CMK (cell line): ENCODE measurements around the gene PRKCB.
A peak's percentile ranks its signal among the peaks of the same experiment; 100 is the strongest.

Source experiments
- DNase-seq: peaks from one replicate; pipeline ENCODE4 v3.0.0-alpha.2; 2010; ENCODE audit warnings: low read depth

Gene PRKCB

GRCh38 chr16:23866621-23867020, 30.8 kb downstream of the PRKCB start:
- DNase-seq: no peak

GRCh38 chr16:23867566-23867965, 31.8 kb downstream of the PRKCB start:
- no peak for DNase-seq

DNA sequence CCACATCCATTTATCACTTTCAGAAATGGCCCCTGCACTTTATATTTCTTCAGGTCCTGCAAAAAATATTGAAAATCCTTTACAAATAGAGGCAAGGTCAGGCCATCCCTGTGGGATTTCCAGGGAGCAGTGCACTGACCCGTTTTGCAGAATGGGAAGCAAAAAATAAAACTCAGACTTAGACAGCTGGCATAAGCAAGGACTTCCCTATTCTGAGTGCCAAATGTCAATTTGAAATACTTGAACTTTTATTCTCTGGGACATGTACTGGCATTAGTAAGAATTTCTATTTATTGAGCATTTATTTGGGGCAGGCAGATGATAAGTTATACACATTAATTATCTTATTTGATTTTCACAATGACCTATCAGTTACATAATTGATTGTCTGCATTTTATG, 32.4 kb downstream of the PRKCB start:
- no peak for DNase-seq

- DNase-seq: no peak
Observed at GRCh38 chr16:23869052-23869451, 33.3 kb downstream of the PRKCB start.

DNA sequence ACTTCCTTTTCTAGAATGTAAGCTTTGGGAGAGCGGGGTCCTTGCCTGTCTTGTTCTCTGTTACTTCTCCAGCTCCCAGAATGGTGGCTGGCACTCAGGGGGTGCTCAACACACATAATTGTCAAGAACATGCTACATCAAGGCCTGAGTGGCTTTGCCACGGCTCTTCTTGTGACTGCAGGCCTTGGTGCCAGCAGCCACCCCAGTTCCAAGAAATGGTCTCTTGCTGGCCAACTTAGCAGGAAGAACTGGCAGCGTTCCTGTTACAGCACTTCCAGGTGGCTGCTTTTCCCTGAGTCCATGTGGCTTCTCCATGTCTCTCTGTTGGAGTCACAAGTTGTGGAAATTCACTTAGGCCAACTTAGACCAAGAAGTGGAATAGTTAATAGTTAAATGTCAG, 36.1 kb downstream of the PRKCB start:
- no peak for DNase-seq

GRCh38 chr16:23874613-23875294, 39.0 kb downstream of the PRKCB start:
- no peak for DNase-seq

DNA sequence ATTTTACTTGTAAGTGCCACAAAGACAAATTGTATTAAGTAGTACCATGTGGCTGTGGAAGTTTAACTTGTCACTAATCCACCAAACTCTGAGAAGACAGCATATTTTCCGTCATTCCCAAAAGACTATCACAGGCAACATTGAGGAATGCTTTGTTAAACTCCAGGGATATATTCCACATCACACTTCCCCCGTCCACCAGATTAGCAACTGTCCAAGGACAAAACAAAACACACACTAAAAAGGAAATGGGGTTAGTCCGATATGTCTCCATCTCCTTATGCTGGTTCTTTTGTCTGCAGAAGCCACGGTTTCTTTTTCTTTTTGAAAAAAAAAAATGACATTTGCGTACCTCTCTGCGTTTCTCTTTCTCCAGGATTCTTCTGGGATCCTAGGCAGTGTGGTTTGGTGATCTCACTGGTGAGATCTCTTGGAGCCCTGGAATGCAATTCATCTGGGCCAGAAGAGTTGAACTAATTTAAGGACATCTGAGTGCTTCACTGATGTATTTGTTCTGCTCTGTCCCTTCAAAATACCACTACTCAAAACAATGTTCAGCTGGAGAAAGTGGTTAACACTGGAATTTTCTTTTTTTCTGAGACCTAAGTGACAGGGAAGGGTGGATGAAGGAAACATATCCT, 40.6 kb downstream of the PRKCB start:
- no peak for DNase-seq

GRCh38 chr16:23877107-23878070, 41.6 kb downstream of the PRKCB start:
- DNase-seq: no peak

- no peak for DNase-seq
Observed at GRCh38 chr16:23879735-23880373, 44.1 kb downstream of the PRKCB start.

GRCh38 chr16:23889189-23889588, 53.4 kb downstream of the PRKCB start:
- no peak for DNase-seq

DNA sequence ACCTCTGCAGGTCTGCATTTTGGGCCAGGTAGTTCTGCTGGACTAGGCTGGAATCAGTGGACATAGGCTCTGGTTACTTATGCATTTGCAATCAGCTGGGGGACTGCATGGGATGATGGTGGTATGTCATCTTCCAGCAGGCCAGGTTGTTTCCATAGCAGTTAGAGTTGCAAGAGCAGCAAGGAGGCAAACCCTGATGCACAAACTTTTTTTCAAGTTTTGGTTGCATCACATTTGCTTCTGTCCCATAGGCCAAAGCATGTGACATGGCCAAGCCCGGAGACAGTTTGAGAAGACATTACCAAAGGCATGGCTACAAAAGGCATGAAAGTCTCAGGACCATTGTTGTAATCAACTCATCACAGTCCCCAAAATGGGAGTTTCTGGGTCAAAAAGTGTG, 58.2 kb downstream of the PRKCB start:
- no peak for DNase-seq

- DNase-seq: no peak
Observed at GRCh38 chr16:23895052-23895451, 59.3 kb downstream of the PRKCB start.

GRCh38 chr16:23896832-23897821, 61.3 kb downstream of the PRKCB start:
- peak; percentile 64 for DNase-seq

DNA sequence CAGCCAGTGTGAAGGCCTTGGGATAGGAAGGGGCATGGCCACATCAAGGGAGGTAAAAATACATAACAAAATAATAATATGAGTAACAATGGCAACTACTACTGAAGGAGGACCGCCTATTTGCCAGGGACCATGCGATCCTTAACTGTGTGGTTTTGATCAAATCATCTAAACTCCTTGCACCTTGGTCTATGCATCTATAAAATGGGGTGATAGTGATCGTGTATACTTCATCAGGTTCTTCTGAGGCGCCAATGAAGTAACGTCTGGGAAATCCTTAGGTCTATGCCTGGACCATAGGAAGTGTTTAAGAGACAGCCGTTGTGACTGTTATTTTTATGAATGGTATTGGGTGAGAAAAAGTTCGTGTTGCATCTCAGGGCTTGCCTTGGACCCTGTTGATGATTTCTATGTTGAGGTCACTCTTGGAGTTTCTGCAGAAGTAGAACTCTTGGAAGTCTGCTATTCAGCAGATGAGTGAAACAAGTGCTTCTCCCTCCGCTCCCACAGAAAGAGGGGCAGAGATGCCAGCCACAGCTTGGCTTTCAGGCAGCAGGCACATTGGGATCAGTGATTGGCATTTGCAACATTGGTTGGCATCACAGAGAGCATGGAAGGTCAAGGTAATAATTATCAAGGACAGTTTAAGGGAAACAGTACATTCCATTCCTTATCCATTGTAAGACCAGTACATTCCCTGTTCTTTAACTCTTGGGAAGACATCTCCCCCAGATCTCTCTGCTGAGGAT, 63.1 kb downstream of the PRKCB start:
- DNase-seq: no peak

DNA sequence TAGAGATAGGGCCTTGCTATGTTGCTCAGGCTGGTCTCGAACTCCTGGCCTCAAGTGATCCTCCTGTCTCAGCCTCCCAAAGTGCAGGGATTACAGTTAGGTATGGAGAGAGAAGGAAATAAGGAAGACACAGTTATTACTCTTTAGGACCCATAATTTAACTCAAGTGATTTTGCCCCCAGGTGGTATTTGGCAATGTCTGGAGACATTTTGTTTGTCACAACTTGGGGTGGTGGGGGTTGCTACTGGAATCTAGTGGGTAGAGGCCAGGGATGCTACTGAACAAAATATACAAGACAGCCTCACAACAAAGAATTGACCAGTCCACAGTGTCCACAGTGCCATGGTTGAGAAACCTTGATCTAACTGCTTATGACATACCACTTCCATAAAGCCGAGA, 64.1 kb downstream of the PRKCB start:
- no peak for DNase-seq

GRCh38 chr16:23900480-23901177, 64.8 kb downstream of the PRKCB start:
- DNase-seq: no peak

- DNase-seq: peak; percentile 97
Observed at GRCh38 chr16:23901178-23902033, 65.6 kb downstream of the PRKCB start.

DNA sequence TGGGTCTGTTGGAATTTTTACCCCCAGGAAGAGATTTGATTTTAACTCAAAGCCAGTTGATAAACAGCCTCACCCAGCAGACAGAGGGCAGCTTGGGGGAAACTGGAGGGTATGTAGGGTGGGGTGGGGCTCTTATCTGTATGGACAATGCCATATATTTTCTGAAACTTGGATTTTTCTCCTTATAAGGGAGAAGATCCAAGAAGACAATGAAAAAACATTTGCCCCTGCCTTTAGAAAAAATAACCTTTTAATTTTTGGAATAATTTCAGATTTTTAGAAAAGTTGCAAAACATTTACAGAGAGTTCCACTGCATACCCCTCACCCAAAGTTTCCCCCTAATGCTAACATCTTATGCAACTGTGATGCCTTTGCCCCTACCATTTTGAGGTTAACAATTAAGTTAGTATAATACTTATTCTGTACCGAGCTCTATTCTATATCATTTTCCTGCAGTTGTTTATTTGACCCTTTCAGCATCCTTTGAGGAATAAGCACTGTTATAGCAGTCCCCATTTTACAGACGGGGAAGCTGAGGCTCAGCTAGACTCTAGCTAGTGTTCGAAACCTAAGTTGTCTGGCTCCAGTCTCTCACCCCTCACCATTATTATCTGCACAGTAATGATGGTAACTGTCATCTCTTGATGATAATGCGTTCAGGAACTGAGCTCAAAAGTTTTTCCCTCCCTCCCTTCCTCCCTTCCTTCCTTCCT, 66.4 kb downstream of the PRKCB start:
- no peak for DNase-seq
